K562 (cell line): ENCODE measurements around the gene SNX3. TPM values are rescaled to one million over a fixed set of nuclear protein-coding genes. Genes with fewer than 3 reads are reported as not detected.
A peak's percentile ranks its signal among the peaks of the same experiment; 100 is the strongest.

Experiments
- ATAC-seq: fragments of 200-7000 bp; cut with Tn5 transposase; 3 replicates; pipeline ENCODE4 v1.9.1; 2020; ENCODE audit warnings: moderate library complexity
- BruUV-seq: library from RNA; stranded (reverse); fragments of 400-500 nt; replicated peaks from 2 replicates; lab custom pipeline; 2021; lab: Mats Ljungman, UMichigan
- CTCF ChIA-PET: fragments of 300-600 bp; formaldehyde crosslinking; extraction: SDS; loops from one replicate; lab custom pipeline; 2021; ENCODE audit warnings: low intra/inter-chr PET ratio; lab: Yijun Ruan, JAX
- POLR2A ChIA-PET: fragments of 300-600, 350-650 bp; sonication (Branson Sonifier 250); formaldehyde crosslinking; extraction: SDS; loops from one replicate; lab custom pipeline; 2021; ENCODE audit warnings: antibody characterized with exemption, inconsistent platforms; lab: Yijun Ruan, JAX
- DNase-seq, 4 experiments: peaks; one replicate each; pipeline versions ENCODE4 v3.0.0 to v3.0.0-alpha.2; 2011 to 2018; ENCODE audit warnings: low spot score in 3 of 4, mixed read lengths in 3 of 4; ENCODE audit errors: extremely low read depth in 1 of 4
- FAIRE-seq: peaks from 2 replicates; lab custom pipeline; 2011; peaks lifted over from hg19 to GRCh38; lab: Jason Lieb, UNC
- H2AFZ ChIP-seq: 2 replicates; pipeline ENCODE4 v1.6.0; 2011; ENCODE audit warnings: low read depth, low read length, control low read depth, inconsistent platforms
- H3K27ac ChIP-seq: fragments of 200-600 bp; 3 replicates; pipeline ENCODE4 v1.8.0; 2011; ENCODE audit warnings: low read depth, mild to moderate bottlenecking, control low read depth, inconsistent platforms, low read length, moderate library complexity, mixed read lengths; ENCODE audit errors: extremely low read depth
- H3K27me3 ChIP-seq, 2 experiments: fragments of 300-600 bp in 1 of 2; 2 replicates in 1 of 2; 3 replicates in 1 of 2; pipeline versions ENCODE4 v1.6.0 to v1.8.0; 2011; ENCODE audit warnings: inconsistent platforms in 2 of 2, low read length in 2 of 2, mild to moderate bottlenecking in 1 of 2, mixed read lengths in 1 of 2, moderate library complexity in 1 of 2; ENCODE audit not compliant: control insufficient read depth in 2 of 2, insufficient read depth in 2 of 2
- H3K36me3 ChIP-seq: fragments of 300-600 bp; 3 replicates; pipeline ENCODE4 v1.8.0; 2011; ENCODE audit warnings: mild to moderate bottlenecking, low read length, inconsistent platforms; ENCODE audit not compliant: control insufficient read depth, insufficient read depth
- H3K4me1 ChIP-seq, 2 experiments: fragments of 200-600 bp in 1 of 2; replicated peaks in 1 of 2; 2 replicates in 1 of 2; 3 replicates in 1 of 2; pipeline versions ENCODE4 v1.5.1 to v1.8.0; 2011; ENCODE audit warnings: inconsistent platforms in 2 of 2, low read length in 2 of 2, mild to moderate bottlenecking in 1 of 2, mixed read lengths in 1 of 2, moderate library complexity in 1 of 2; ENCODE audit not compliant: control insufficient read depth in 2 of 2, insufficient read depth in 2 of 2
- H3K4me2 ChIP-seq: 2 replicates; pipeline ENCODE4 v1.6.1; 2011; ENCODE audit warnings: low read length, control low read depth, inconsistent platforms, mixed read lengths; ENCODE audit not compliant: insufficient read depth
- H3K4me3 ChIP-seq: fragments of 200-600 bp; sonication (generic), shearing (Covaris generic); 2 replicates; pipeline ENCODE4 v1.5.1; 2016; ENCODE audit warnings: control low read depth, inconsistent platforms
- H3K79me2 ChIP-seq: fragments of 200-600 bp; 3 replicates; pipeline ENCODE4 v1.8.0; 2011; ENCODE audit warnings: low read length, inconsistent platforms; ENCODE audit not compliant: control insufficient read depth, insufficient read depth
- H3K9ac ChIP-seq, 2 experiments: 2 replicates each; pipeline versions ENCODE4 v1.6.0 to v1.6.1; 2011; ENCODE audit warnings: low read depth in 2 of 2, low read length in 2 of 2, control low read depth in 1 of 2, inconsistent platforms in 1 of 2, mild to moderate bottlenecking in 1 of 2, mixed read lengths in 1 of 2; ENCODE audit not compliant: insufficient read depth in 1 of 2
- H3K9me1 ChIP-seq: one replicate; pipeline ENCODE4 v1.6.0; 2011; ENCODE audit warnings: inconsistent platforms, mild to moderate bottlenecking, low read length, moderate library complexity; ENCODE audit not compliant: control insufficient read depth, insufficient read depth
- H3K9me3 ChIP-seq: replicated peaks from 2 replicates; pipeline ENCODE4 v1.5.1; 2011; ENCODE audit warnings: low read depth, low read length, inconsistent platforms; ENCODE audit not compliant: control insufficient read depth, insufficient read depth
- H4K20me1 ChIP-seq: replicated peaks from 2 replicates; pipeline ENCODE4 v1.6.1; 2011; ENCODE audit warnings: low read length, inconsistent platforms, mixed read lengths; ENCODE audit not compliant: control insufficient read depth, insufficient read depth
- BCL6 ChIP-seq: fragments of 250-450 bp; sonication (Bioruptor Pico); IDR thresholded peaks from 2 replicates; pipeline ENCODE4 v1.4.0; 2020
- BDP1 ChIP-seq: IDR thresholded peaks from 3 replicates; pipeline ENCODE4 v1.6.1; 2011; ENCODE audit not compliant: insufficient read length, insufficient read depth
- CBX3 ChIP-seq, 2 experiments: IDR thresholded peaks; 1 replicate in 1 of 2; 2 replicates in 1 of 2; pipeline ENCODE4 v1.6.1; 2012; ENCODE audit warnings: inconsistent platforms in 2 of 2, low read length in 2 of 2, borderline replicate concordance in 1 of 2, control low read depth in 1 of 2
- E2F5 ChIP-seq: sonication (generic); formaldehyde crosslinking; IDR thresholded peaks from 2 replicates; pipeline ENCODE4 v1.8.0; 2022; ENCODE audit warnings: mild to moderate bottlenecking, missing genetic modification reagents
- FOXJ3 ChIP-seq: sonication (generic); formaldehyde crosslinking; IDR thresholded peaks from 2 replicates; pipeline ENCODE4 v1.4.0; 2020; ENCODE audit warnings: mild to moderate bottlenecking, missing genetic modification reagents
- MCM5 ChIP-seq: fragments of 450-650 bp; IDR thresholded peaks from 2 replicates; pipeline ENCODE4 v1.6.1; 2016; ENCODE audit warnings: low read depth
- NFXL1 ChIP-seq: fragments of 450-650 bp; formaldehyde crosslinking; IDR thresholded peaks from 2 replicates; pipeline ENCODE4 v1.4.0; 2021; ENCODE audit warnings: mild to moderate bottlenecking
- PATZ1 ChIP-seq: fragments of 250-450 bp; sonication (Bioruptor Pico); IDR thresholded peaks from 2 replicates; pipeline ENCODE4 v1.5.0; 2020; ENCODE audit warnings: mild to moderate bottlenecking, borderline replicate concordance
- RERE ChIP-seq: sonication (generic); formaldehyde crosslinking; IDR thresholded peaks from 2 replicates; pipeline ENCODE4 v1.8.0; 2023; ENCODE audit warnings: missing genetic modification reagents, mild to moderate bottlenecking, borderline replicate concordance
- SIN3A ChIP-seq, 2 experiments: fragments of 150-350 bp in 1 of 2; IDR thresholded peaks; 2 replicates each; pipeline ENCODE4 v1.6.1; 2011 to 2016; ENCODE audit warnings: borderline replicate concordance in 2 of 2, low read depth in 2 of 2, low read length in 2 of 2, mild to moderate bottlenecking in 2 of 2, moderate library complexity in 2 of 2; ENCODE audit not compliant: control insufficient read depth in 1 of 2
- SIRT6 ChIP-seq: IDR thresholded peaks from one replicate; pipeline ENCODE4 v1.6.1; 2012; ENCODE audit warnings: low read depth, mild to moderate bottlenecking, control low read depth, inconsistent platforms, low read length, moderate library complexity
- SNIP1 ChIP-seq: fragments of 450-650 bp; IDR thresholded peaks from 2 replicates; pipeline ENCODE4 v1.7.1; 2017; ENCODE audit warnings: low read depth, mild to moderate bottlenecking
- ZNF282 ChIP-seq: sonication (generic); formaldehyde crosslinking; IDR thresholded peaks from 2 replicates; pipeline ENCODE4 v1.8.1; 2023; ENCODE audit warnings: missing genetic modification reagents
- WGBS: fragments of 100-300 bp; shearing (Covaris generic); methylation state at CpG from one replicate; pipeline ENCODE4 v1.1.6; 2016; ENCODE audit warnings: low coverage, mixed read lengths; ENCODE audit not compliant: insufficient coverage; ENCODE audit errors: missing lambda C conversion rate; 5-methylcytosine and 5-hydroxymethylcytosine counted together
- in situ Hi-C: fragments of 300-500 bp; cut with MboI; formaldehyde crosslinking; loops from 4 replicates; pipeline ENCODE4 v1.15.0; 2018; ENCODE audit warnings: inconsistent platforms, mixed read lengths
- intact Hi-C: fragments of 100-400 bp; cut with micrococcal nuclease; formaldehyde crosslinking; loops from 2 replicates; pipeline ENCODE4 v1.14.2; 2022
- polyA plus RNA-seq, 8 experiments: library from polyadenylated mRNA; depleted of rRNA in 4 of 8; stranded (reverse) in 5 of 8; unstranded in 3 of 8; fragments of >200 nt; fragmentation: Nextera tagmentation in 2 of 8; fragmentation: Illumina TruSeq in 1 of 8; extraction: Ambion mirVana in 2 of 8; extraction: Trizol in 1 of 8; gene quantifications; 2 replicates each; pipeline versions ENCODE4 v1.2.1 to v1.2.3, GENCODE V29; 2011 to 2014; ENCODE audit warnings: inconsistent platforms in 1 of 8, missing spikeins in 1 of 8
- total RNA-seq, 7 experiments: library from RNA; depleted of rRNA in 6 of 7; stranded (reverse); fragments of >200 nt in 6 of 7; fragmentation: Illumina TruSeq in 2 of 7; extraction: Trizol in 2 of 7; gene quantifications; 2 replicates each; pipeline versions ENCODE4 v1.2.1 to v1.2.3, GENCODE V29; 2011 to 2021; ENCODE audit warnings: low replicate concordance in 1 of 7

SNX3 gene
- total and polyA plus RNA-seq, 9 of the 15 experiments (the other 6 are each of a cell fraction or from before 2014, with no cell fraction given), result 48.9 to 410 (median 159) TPM

DNA sequence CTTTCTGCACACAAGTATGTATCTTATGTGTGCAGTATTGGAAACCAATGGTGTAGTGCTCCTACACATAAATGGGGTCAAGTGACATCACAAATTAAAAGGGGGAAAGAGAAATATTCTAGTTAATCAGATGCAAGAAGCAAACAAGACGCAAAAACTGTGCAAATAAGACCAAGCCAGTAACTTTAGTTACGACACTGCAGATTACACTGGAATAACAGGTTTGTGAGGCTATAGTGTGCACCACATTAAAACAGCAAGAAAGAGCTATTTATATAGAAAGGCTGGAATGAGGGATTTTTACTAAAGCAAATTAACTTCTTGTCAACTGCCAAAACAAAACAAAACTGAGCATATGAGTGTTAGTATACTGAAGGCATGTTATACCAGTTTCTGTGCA is 49.2 kb downstream of the SNX3 start:
- Histone ChIP-seq H3K4me1 (no peaks in the 10 kb centered on the region), H4K20me1 (0 out of 2 replicates have a peak, but pooled peaks cover 3% of the 10 kb centered on the region), H2AFZ (no peak overlapping the region), H3K36me3 (peaks cover 57% of the 10 kb centered on the region), H3K4me3 (no peak overlapping the region), H3K27ac (no peak overlapping the region), H3K4me2 (no peak overlapping the region), H3K79me2 (peaks cover 10% of the 10 kb centered on the region; the same call in 2 of the 3 replicates), H3K27me3 (no peaks in the 10 kb centered on the region), H3K9me3 (no peaks in the 10 kb centered on the region), H3K9me1 (no peaks in the 10 kb centered on the region), H3K9ac (no peak overlapping the region)
- TF ChIP-seq RERE (CRISPR knock-in tag) (no peak), E2F5 (CRISPR knock-in tag) (no peak), PATZ1 (CRISPR knock-in tag) (no peak), SIN3A (IDR thresholded peaks at IDR 0.05; ENCODE audit: borderline replicate concordance in 2 of 2, control insufficient read depth in 1 of 2, low read depth in 2 of 2, low read length in 2 of 2) (no peak), SIRT6 (no peak), NFXL1 (no peak), ZNF282 (CRISPR knock-in tag) (no peak), SNIP1 (no peak), BDP1 (no peak), FOXJ3 (CRISPR knock-in tag) (no peak), BCL6 (no peak), MCM5 (no peak), CBX3 (IDR thresholded peaks at IDR 0.05; ENCODE audit: borderline replicate concordance in 1 of 2, low read length in 2 of 2) (no peak)
- ChIA-PET POLR2A (no interaction called here), CTCF (no interaction called here)
- no peak for ATAC-seq
- no peak for DNase-seq
- intact Hi-C loops, result no loop called here
- in situ Hi-C loops, result no loop called here
- 94% methylated on average over 2 of the region's 2 CpGs for WGBS
- BruUV-seq, result TSS peak; percentile 80
- FAIRE-seq, result peak; percentile 48
